NK-92 (cell line): ENCODE measurements around the gene MAGEB17.
"Not testable (repeated sequence)": the region's sequence is repeated elsewhere in the genome, so short reads cannot be mapped to it uniquely, and the experiment has no call there.

ENCODE experiments used
- DNase-seq: peaks from one replicate; lab custom pipeline; 2025; ENCODE audit not compliant: unreplicated experiment; lab: John Stamatoyannopoulos, UW

MAGEB17 gene

DNA sequence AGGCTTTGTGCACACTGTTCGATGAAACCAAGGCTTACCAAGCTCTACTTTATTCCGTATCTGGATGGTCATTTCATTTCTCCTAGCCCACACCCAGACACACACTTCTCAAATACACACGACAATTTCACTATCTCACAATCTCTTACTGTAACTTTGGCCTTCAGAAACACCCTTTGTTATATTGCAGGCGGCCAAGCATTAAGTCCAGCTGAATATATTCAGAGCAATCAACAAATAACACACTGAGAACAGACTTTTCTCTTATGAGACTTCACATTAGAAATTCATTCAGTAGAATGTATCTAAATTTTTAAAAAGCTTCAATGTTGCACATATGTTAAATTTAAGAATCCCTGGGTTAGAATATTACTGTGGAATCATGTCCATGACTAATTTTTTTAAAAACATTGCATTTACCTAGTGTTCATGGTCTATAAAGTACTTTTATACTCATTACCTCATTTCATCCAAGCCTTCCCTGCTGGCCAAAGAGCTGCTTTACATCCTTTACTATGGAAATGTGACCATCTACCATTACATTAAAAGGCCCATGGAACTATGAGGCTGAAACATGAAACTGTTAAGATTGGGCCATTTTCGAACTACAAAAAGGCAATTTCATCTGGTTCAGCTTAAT is 10.5 kb upstream of the MAGEB17 start:
- no peak for DNase-seq

DNA sequence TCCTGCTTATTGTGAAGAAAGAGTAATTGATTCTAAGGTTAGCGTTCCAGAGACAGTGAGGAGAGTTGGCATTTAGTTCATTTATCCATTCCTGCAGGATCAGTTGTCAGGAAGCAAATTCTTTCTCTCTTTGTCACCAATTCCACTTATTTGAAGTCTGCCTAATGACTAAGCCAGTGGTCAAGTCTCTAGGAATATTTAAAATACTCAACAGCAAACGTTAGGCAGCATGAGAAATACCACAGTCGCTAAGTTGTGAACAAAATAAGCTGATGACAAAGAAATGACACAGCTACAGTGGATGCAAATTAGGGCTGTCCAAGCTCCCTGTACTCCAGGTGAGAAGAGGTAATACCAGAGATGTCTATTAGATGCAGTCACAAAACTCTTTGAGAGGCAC is 6.6 kb upstream of the MAGEB17 start:
- DNase-seq, result no peak

DNA sequence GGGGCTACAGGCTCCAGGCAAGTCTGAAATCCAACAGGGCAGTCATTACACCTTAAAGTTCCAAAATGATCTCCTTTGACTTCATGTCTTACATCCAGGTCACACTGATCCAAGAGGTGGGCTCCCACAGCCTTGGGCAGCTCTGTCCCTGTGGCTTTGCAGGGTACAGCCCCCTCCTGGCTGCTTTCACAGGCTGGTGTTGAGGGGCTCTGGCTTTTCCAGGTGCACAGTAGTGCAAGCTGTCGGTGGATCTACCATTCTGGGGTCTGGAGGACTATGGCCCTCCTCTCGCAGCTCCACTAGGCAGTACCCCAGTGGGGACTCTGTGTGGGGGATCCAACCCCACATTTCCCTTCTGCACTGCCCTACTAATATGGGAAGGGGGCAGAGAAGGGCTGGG is 6.1 kb upstream of the MAGEB17 start:
- not testable (repeated sequence) for DNase-seq

DNA sequence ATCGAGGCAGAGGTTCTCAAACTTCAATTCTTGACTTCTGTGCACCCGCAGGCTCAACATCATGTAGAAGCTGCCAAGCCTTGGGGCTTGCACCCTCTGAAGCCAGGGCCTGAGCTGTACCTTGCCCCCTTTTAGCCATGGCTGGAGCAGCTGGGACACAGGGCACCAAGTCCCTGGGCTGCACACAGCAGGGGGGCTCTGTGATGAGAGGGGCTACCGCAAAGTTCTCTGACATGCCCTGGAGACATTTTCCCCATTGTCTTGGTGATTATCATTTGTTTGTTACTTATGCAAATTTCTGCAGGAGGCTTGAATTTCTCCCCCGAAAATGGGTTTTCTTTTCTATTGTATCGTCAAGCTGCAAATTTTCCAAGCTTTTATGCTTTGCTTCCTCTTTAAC is 4.9 kb upstream of the MAGEB17 start:
- DNase-seq, result no peak

DNA sequence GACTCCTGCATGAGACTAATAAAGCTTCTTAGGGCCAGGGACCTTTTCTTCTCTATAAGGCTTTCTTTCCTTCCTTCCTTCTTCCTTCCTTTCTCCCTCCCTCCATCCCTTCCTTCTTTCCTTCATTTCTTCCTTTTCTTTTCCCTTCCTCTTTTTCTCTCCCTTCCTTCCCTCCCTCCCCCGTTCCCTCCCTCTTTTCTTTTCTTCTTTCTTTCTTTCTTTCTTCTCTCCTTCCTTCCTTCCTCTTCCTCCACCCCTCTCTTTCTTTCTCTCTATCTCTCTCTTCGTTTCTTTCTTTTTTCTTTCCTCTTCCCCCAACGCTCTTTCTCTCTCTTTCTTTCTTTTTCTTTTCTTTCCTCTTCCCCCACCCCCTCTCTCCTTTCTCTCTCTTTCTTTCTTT is 2.5 kb upstream of the MAGEB17 start:
- DNase-seq, result no peak

DNA sequence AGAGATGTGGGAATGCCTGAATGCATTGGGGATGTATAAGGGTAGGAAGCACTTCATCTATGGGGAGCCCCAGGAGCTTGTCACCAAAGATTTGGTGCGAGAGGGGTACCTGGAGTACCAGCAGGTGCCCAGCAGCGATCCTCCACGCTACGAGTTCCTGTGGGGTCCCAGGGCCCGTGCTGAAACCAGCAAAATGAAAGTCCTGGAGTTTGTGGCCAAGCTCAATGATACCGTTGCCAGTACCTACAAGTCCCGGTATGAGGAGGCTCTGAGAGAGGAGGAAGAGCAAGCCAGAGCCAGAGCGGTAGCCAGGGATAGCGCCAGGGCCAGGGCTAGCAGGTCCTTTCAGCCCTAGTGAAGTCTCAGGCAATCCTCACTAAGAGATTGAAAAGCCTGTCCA is 3.8 kb downstream of the MAGEB17 start:
- no peak for DNase-seq

DNA sequence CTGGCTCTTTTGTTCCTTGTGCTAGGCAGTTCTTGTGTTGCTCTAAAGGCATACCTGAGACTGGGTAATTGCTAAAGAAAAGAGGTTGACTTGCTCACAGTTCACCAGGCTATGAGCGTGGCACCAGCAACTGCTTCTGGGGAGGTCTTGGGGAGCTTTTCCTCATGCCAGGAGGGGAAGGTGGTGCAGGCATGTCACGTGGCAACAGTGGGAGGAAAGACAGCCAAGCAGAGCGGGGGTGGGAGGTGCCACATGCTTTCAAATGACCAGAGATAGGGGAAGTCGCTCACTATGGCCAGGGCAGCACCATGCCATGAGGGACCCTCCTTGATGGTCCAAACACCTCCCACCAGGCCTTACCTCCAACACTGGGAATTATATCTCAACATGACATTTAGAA is 4.7 kb downstream of the MAGEB17 start:
- no peak for DNase-seq

DNA sequence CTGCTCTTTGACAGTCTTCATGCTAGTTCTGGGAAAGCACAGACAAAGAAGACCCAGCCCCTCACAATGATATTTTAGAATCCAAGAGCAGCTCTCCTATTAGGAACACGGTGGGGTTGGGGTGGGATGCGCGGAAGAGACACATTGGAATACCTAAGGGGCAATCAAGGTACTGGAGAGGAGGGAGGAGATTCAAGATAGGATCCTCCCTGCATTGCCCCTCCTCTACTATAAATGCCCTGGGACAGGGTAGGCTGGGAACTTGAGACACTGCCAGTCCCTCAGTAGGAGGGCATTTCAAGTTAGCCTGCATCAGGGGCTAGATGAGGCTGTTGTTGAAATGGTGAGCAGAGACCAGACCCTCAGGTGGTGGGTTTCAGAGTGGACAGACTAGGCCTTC is 5.1 kb downstream of the MAGEB17 start:
- no peak for DNase-seq

DNA sequence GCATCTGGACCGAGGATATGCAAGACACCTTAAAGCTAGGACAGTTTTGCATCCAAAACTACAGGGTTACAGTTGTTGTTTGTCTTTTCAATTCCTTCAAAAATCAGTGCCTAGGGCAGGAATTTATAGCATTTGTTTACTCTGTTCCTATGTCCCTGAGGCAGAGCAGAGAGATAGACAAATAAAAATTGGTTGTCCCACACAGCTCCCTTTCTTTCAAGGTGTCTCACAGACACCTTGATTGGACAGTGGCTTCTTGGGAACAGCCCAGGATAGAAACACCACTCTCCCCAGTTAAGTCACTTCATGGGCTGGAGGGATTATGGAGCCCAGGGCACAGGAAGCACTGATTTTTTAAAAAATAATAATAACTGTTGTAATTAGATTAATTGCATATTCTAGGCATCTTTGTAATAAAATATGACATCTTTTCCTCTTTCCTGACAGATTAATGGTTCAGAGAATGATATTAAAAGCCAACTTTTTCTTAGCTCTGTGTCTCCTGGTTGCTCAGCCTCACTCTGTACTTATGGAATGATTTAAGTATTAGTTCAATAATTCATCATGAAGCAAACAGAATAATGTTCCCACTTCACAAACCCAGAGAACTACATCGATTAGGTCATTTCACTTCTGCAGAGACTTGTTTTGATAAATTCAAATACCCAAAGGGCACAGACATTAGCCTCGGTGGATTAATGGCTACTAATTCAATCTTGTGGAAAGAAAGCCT is 8.2 kb downstream of the MAGEB17 start:
- no peak for DNase-seq

DNA sequence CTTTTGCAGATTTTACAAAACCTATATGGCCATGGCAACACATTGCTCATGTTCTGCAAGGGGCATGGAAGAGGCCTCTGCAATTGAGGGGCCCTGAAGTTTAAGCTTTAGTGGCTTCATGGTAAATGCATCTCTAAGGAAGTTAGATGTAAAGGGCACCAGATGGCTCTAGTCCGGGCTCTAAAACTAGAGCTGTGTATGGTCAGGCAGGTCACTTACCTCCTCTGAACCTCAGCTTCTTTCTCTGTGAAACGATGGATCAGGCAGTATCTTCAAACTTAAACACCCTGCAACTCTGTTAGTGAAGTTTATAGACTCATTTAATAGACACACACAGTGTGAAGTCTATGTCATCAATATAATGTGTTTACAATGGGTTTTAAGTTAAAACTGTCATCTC is 10.0 kb downstream of the MAGEB17 start:
- no peak for DNase-seq

DNA sequence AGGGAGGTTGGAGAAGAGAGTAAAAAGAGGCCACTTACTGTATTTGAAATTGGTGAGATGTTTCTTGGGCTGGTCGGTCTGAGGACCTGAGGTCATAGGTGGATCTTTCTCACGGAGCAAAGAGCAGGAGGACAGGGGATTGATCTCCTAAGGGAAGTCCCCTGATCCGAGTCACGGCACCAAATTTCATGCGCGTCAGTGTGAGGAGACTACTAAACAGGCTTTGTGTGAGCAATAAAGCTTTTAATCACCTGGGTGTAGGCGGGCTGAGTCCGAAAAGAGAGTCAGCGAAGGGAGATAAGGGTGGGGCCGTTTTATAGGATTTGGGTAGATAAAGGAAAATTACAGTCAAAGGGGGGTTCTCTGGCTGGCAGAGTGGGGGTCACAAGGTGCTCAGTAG is 16.6 kb downstream of the MAGEB17 start:
- DNase-seq, result not testable (repeated sequence)

DNA sequence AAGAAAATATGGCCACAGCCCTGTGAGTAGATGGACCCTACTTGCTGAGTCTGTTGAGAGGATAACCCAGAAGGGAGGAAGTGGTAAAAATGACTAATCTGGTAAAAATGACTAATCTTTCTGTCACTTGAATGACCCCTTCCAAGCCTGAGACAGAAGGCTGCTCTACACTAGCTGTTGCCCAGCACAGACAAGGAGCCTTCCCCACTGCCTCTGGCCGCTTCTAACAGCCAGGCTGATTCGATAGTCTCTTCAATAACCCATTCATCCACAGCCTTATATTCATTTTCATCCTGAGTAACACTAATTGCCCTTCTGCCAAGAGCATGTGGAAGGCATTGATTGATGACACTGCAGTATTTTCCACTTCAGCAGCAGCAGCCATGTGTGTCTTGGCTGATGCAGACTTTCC is 18.4 kb downstream of the MAGEB17 start:
- DNase-seq, result no peak

DNA sequence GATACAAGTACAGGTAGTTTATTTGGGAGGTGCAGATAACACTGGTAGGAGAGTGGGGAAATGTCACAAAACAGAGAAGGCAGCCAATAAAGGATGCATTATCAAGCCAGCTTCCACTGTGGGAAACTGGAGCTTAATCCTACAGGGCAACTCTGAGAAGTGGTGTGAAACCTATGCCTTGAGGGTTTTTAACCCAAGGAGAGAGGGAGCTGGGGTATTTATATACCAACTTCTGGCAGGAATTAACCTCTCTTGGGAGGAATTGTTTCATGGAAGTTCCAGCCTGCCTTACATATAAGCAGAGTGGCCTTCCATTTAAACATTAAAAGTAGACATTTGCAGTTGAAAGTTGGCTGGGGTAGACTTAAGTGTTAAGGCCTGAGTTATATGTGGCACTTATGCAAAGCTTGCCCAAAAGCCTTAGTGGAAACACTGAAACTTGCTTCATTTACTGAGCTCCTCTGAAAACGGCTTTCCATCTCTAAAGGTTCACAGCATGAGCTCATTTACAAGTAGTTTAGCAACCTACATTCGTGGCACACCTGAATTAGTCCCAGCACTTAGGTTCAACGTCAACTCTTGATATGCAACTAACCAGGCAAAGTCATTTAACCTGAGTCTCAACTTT is 19.2 kb downstream of the MAGEB17 start:
- DNase-seq, result no peak

DNA sequence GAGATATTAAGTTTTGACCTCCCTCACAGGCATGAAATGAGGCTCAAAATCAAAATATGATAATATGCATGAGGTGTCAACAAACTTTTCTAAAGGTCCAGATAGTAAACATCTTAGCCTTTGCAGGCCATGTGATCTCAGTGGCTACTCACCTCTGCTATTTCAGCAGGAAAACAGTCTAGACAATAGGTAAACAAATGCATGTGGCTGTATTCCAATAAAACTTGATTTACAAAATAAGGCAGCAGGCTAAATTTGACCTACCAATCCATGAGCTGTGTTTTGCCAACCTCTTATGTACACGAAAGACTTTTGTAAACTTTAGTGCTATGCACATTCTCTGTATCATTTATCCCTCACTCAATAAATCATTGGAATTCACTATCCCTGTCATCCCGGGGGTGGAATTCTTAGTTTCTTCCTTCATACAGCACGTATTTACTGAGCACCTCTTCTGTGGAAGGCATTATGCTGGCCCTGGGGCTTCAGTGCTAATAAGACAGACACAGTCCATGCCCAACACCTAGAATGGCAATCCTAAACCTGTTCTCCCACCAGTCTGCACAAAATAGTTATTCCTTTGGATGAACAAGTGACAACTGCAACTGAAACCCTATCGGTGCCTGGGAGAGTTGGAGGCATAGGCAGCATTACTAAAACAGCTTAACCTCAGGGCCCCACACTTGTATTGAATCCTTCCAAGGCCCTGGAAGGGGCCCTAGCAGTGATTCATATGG is 19.9 kb downstream of the MAGEB17 start:
- DNase-seq, result no peak

DNA sequence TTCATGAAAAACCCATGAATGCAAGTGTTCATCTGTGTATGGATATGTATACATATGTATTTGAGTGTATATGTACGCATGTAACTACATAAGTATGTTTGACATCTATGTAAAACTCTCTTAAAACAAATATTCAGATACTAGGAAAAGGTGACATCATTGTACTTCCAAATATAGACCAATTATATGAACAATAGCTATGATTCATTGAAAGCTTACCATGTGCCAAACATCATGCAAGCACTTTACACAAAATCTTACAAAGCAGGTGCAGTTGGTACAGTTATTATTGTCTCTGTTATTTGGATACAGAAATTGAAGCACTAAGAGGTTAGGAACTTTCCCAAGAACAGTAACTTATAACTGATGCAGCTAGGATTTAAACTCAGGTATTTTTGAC is 21.4 kb downstream of the MAGEB17 start:
- DNase-seq, result no peak

DNA sequence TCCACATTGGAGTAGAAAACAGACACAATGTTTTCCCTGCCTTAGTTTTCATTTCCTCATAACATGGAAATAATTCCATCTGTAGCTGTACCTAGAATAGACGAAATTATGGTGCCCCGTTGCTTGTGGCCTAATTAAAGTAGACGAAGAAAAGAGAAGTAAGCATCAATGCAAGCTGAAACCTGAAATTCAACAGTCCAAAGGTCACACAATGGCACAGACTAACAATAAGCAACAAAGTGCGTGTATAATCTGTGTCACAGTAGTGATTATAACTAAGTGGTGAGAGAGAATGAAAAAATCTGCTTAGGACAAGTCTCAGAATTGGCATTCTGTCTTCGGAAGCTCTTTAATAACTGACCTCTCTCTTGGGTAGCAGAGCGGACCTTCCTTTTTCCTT is 24.3 kb downstream of the MAGEB17 start:
- DNase-seq, result no peak

DNA sequence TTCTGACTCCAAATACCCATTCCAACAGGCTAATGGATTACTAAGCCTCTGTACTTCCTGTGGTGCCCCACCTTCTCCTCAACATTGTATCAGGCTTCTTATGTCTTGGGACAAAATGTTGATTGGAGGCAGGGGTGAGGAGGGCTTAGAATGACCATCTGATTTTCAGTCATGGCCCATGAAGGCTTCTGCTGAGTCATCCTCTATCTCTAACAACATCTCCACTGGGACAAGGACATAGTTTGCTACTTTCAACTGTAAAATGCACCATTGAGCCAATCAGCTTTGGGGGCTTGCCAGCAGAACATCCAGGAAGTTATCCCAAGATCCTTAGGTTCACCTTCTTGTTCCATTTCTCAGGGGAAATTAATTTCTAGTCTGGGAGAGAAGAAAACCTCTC is 29.5 kb downstream of the MAGEB17 start:
- no peak for DNase-seq

DNA sequence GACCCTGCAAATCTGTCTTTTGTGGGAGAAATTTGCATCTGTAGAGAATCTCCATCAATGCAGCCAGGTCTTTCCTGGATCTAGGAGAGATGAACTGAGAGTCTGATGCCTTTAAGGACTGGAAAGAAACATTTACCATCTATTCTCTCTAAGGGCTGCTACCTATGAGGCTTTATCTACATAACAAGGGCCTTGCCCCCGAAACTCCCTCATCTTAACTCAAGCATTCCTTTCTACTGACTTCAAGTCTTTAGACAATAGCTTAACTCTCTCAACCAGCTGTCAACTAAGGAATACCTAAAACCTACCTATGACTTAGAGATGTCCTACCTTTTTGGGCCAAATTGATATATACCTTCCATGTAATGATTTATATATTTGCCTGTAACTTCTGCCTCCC is 32.1 kb downstream of the MAGEB17 start:
- no peak for DNase-seq

DNA sequence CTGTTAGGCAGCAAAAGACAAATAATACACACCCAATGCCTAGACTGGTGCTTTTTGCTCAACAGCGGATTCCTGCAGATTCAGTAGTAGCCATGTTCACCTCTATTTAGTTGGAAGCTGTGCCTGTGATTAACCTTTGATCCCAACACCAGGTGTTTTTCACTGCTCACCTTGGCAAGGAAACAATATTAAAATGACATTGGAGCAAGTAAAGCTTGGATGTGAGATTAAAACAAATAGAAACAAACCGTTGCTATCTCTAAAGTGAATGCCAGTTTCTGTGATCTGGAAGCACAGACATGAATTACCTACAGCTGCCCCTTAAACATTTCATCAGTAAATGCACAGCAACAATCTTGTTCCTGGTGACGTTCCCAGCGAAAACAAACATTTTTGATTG is 35.7 kb downstream of the MAGEB17 start:
- no peak for DNase-seq

DNA sequence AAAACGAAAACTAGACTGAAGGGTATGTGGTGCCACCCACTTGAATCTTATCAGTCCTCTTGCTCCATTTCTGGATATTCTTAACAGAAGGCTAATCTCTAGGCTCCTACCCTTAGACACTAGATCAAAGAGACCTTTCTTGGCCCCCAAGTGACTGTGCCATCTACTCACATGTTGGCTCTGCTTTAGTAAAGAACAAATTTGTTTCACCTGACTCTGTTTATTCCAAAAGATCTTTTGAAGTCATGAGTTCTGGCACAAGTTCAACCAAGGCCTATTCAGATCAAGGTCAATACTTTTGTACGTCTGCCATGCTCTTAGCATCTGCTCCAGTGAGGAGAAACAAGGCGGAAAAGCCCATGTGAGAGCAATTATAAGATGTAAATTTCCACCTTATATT is 37.3 kb downstream of the MAGEB17 start:
- no peak for DNase-seq

DNA sequence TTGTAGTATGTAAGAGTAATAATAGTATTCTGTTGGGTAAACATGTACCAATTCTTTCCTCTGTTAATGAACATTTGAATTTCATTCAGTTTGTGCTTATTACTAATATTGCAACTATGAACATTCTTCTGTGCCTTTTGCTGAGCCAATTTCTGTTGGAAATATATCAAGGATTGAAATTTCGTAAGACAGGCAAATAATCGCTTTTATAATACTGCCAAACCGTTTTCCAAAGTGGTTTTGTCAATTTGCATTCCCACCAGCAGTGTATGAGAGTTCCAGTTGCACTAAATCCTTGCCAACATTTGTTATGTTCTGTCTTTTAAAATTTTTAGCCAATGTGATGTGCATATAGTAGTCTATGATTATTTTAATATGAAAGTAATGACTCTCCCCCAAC is 38.6 kb downstream of the MAGEB17 start:
- no peak for DNase-seq

DNA sequence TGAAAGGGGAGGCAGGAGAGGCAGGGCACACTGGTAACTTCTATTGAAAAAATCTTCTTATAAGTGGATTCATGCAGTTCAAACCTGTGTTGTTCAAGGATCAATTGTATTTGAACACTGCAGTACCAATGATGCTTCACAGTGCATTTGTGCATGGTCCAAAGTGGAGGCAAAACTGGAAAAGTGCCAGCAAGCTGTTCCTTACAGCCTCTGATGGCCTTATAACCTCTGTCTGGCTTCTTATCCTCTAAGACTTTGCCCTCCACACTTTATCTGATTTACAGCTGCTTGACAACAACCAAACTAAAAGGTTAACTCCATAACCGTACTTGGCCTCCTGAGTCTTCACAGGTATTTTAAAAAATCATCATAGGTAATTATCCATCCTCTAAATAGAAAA is 40.4 kb downstream of the MAGEB17 start:
- no peak for DNase-seq
